Cardiac muscle cell (in vitro differentiated cells and primary cell): ENCODE measurements around the gene SLCO2A1. TPM values are rescaled to one million over a fixed set of nuclear protein-coding genes. Genes with fewer than 3 reads are reported as not detected.

Experiments
- DNase-seq, 2 donors: peaks; one replicate each; pipeline versions ENCODE4 v3.0.0 to v3.0.0-alpha.2; 2010 to 2017; ENCODE audit warnings: low read depth in 1 of 2, low spot score in 1 of 2
- H3K27ac ChIP-seq: fragments of 200-600 bp; sonication (generic); 2 replicates; pipeline ENCODE4 v1.5.1; 2016
- H3K27me3 ChIP-seq: fragments of 200-600 bp; sonication (generic); 2 replicates; pipeline ENCODE4 v1.6.0; 2016; ENCODE audit warnings: control low read depth
- H3K36me3 ChIP-seq: fragments of 200-600 bp; sonication (generic); 2 replicates; pipeline ENCODE4 v1.5.1; 2016; ENCODE audit warnings: control low read depth
- H3K4me1 ChIP-seq: fragments of 200-600 bp; sonication (generic); 2 replicates; pipeline ENCODE4 v1.8.1; 2017; ENCODE audit warnings: low read depth, mild to moderate bottlenecking, mixed run types
- H3K4me3 ChIP-seq: fragments of 200-600 bp; sonication (generic); 2 replicates; pipeline ENCODE4 v1.5.1; 2016; ENCODE audit warnings: mild to moderate bottlenecking
- H3K9me3 ChIP-seq: fragments of 200-600 bp; sonication (generic); 2 replicates; pipeline ENCODE4 v1.5.1; 2017; ENCODE audit warnings: low read depth, mild to moderate bottlenecking, control low read depth
- polyA plus RNA-seq: library from polyadenylated mRNA; unstranded; fragments of >200 nt; fragmentation: Nextera tagmentation; extraction: Ambion mirVana; gene quantifications from 2 replicates; pipeline ENCODE4 v1.2.1, GENCODE V29; 2016
- total RNA-seq: library from RNA; depleted of rRNA; stranded (reverse); fragments of >200 nt; gene quantifications from 2 replicates; pipeline ENCODE4 v1.2.3, GENCODE V29; 2016
- TF ChIP-seq, protein P1 (sequence below): IDR thresholded peaks from 2 replicates; pipeline ENCODE4 v1.5.1; 2012; ENCODE audit warnings: low read depth, mild to moderate bottlenecking, low read length

Gene SLCO2A1
- total and polyA plus RNA-seq, 2 experiments from 2014 or later = 5.1 to 6.1 TPM

DNA sequence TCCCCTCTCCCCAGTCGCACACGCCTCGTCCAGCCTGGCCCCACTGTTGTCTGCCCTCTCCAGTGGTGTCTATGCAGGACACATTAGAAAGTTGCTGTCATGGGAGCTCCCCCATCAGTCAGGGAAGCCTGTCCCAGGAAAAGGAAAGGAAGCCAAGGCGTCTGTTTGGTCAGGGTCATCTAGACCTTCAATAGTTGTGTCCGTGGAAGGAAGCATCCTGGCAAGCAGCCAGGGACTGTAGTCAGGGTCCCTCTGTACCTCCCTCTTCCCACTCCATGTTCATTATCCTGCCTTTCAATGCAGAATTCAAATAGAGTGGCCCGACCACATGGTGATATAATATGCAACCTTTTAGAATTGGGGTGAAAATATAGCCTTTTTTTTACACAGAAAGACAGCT, 73.4 kb downstream of the SLCO2A1 start:
- H3K27me3 ChIP-seq = no peaks in the 10 kb centered on the region
- TF ChIP-seq, protein P1, sequence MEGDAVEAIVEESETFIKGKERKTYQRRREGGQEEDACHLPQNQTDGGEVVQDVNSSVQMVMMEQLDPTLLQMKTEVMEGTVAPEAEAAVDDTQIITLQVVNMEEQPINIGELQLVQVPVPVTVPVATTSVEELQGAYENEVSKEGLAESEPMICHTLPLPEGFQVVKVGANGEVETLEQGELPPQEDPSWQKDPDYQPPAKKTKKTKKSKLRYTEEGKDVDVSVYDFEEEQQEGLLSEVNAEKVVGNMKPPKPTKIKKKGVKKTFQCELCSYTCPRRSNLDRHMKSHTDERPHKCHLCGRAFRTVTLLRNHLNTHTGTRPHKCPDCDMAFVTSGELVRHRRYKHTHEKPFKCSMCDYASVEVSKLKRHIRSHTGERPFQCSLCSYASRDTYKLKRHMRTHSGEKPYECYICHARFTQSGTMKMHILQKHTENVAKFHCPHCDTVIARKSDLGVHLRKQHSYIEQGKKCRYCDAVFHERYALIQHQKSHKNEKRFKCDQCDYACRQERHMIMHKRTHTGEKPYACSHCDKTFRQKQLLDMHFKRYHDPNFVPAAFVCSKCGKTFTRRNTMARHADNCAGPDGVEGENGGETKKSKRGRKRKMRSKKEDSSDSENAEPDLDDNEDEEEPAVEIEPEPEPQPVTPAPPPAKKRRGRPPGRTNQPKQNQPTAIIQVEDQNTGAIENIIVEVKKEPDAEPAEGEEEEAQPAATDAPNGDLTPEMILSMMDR = no peak
- peak in 1 of 2 donors; percentile 17 for DNase-seq
- no peaks in the 10 kb centered on the region for H3K9me3 ChIP-seq
- H3K4me3 ChIP-seq = no peak overlapping the region
- H3K27ac ChIP-seq = no peak overlapping the region
- H3K4me1 ChIP-seq = no peaks in the 10 kb centered on the region
- H3K36me3 ChIP-seq = no peaks in the 10 kb centered on the region

DNA sequence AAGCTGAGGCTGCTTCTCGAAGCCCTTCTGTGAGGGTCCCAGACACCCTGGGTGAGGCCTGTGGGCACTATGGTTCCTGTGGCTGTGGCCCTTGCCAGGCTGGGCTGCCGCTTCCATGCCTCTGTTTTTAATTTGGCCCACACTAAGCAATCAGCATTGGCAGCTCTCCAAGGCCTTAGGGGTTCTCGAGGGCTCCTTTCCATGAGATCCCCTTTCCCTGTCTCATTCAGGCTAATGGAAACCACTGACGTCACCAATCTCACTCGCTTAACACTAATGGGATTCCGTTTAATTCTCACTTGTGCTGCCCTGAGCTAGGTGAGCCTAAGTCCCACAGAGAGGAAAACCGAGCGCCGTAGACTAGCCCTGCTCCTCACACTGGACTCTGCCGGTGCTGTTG, 73.8 kb downstream of the SLCO2A1 start:
- no peaks in the 10 kb centered on the region for H3K9me3 ChIP-seq
- H3K4me1 ChIP-seq = no peaks in the 10 kb centered on the region
- no peaks in the 10 kb centered on the region for H3K36me3 ChIP-seq
- TF ChIP-seq, protein P1 = no peak
- H3K27me3 ChIP-seq = no peaks in the 10 kb centered on the region
- no peak overlapping the region for H3K27ac ChIP-seq
- H3K4me3 ChIP-seq = no peak overlapping the region
- DNase-seq = no peak

DNA sequence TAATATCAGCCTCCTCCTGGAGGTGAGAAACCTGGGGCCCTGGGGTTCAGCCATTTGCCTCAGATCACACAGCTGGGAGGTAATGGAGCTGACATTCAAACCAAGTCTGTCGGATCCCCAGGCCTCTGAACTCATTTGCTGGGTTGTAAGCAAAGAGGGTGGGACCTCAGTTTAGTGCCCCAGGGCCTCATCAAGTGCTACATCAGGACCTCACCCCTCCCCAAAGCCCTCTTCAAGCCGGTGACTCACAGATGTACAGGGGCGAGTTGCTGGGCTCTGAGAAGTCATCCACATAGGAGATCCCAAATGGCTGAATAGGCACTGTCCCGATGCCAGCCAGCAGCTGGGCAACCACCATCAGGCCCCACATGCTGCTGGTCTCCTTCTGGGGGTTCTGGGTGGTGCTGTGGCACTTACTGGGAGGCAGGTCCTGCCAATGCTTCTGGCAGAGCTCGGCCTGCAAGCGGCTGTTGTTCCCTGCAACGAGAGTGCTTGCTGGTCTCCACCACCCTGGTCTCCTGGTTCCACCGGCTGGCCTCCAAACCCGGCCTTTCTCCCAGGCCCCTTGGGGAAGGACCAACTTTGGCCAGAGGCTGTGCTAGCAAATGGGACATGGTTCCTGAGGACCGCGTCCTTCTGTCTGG, 74.9 kb downstream of the SLCO2A1 start:
- Histone ChIP-seq H3K4me1 (no peaks in the 10 kb centered on the region), H3K9me3 (no peaks in the 10 kb centered on the region), H3K36me3 (no peaks in the 10 kb centered on the region), H3K27me3 (no peaks in the 10 kb centered on the region), H3K4me3 (no peak overlapping the region), H3K27ac (no peak overlapping the region)
- TF ChIP-seq, protein P1 = no peak
- no peak for DNase-seq

DNA sequence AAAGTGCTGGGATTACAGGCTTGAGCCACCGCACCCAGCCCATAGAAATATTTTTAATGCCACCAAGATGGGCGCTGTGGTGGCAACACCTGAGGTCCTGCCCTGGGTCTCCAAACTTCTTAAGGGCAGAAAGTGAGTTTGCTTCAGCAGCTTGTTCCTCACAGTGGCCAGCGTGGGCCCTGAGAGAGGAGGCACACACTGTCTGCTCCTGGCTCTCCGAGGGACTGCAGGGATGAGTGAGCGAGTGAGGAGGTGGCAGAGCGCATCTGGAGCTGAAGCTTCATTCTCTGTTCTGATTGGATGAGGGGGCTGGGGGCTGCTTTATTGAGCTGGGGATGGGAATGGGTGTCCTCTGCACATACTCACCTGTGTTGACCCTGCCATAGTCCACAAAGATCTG, 76.4 kb downstream of the SLCO2A1 start:
- H3K27me3 ChIP-seq = no peaks in the 10 kb centered on the region
- no peaks in the 10 kb centered on the region for H3K4me1 ChIP-seq
- TF ChIP-seq, protein P1 = no peak
- no peak overlapping the region for H3K4me3 ChIP-seq
- no peaks in the 10 kb centered on the region for H3K9me3 ChIP-seq
- no peak overlapping the region for H3K27ac ChIP-seq
- no peaks in the 10 kb centered on the region for H3K36me3 ChIP-seq
- no peak for DNase-seq

DNA sequence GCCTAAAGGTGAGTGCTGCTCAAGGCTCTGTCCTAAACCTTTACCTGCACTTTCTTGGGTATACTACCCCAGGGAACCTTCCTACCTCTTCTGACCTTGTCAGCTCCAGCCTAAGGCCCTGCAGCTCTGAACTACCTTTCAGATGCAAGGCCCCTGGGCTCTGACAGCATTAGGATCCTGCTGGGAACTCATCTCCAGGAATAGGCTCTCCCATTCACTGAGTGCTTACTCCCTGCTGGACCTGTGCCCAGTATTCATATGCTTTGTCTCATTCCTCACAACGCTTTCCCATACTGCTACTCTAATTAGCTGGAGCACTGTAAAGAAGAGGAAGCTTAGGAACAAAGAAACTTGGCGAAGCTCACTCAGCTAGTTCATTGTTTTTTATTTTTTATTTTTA, 80.3 kb downstream of the SLCO2A1 start:
- H3K9me3 ChIP-seq = no peaks in the 10 kb centered on the region

More for the DNA sequence above, 80.3 kb downstream of the SLCO2A1 start:
- Histone ChIP-seq H3K4me3 (no peak overlapping the region), H3K36me3 (no peaks in the 10 kb centered on the region), H3K4me1 (no peaks in the 10 kb centered on the region), H3K27ac (no peak overlapping the region), H3K27me3 (no peaks in the 10 kb centered on the region)
- DNase-seq = peak; percentile 19 to 87
- TF ChIP-seq, protein P1 = no peak
